Measurements from ENCODE around the gene MYBPC2.

The MYBPC2 gene

DNA sequence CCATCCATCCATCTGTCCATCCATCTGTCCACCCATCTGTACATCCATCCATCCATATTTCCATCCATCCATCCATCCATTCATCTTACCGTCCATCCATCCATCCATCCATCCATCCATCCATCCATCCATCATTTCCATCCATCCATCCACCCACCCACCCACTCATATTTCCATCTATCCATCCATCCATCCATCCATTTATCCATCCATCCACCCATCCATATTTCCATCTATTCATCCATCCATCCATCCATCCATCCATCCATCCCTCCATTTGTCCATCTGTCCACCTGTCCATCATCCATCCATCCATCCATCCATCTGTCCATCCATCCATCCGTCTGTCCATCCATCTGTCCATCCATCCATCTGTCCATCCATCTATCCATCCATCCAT is 23.3 kb downstream of the MYBPC2 start:
- H3K4me1 Mint-ChIP-seq, result peaks cover 8% of the 10 kb centered on the region
- no peak for DNase-seq
- H3K36me3 Mint-ChIP-seq (ENCODE audit: low read depth), result no peaks in the 10 kb centered on the region
- TF ChIP-seq, protein P1, sequence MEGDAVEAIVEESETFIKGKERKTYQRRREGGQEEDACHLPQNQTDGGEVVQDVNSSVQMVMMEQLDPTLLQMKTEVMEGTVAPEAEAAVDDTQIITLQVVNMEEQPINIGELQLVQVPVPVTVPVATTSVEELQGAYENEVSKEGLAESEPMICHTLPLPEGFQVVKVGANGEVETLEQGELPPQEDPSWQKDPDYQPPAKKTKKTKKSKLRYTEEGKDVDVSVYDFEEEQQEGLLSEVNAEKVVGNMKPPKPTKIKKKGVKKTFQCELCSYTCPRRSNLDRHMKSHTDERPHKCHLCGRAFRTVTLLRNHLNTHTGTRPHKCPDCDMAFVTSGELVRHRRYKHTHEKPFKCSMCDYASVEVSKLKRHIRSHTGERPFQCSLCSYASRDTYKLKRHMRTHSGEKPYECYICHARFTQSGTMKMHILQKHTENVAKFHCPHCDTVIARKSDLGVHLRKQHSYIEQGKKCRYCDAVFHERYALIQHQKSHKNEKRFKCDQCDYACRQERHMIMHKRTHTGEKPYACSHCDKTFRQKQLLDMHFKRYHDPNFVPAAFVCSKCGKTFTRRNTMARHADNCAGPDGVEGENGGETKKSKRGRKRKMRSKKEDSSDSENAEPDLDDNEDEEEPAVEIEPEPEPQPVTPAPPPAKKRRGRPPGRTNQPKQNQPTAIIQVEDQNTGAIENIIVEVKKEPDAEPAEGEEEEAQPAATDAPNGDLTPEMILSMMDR (IDR thresholded peaks at IDR 0.05), result no peak
- peaks cover 30% of the 10 kb centered on the region for H3K27me3 Mint-ChIP-seq (ENCODE audit: low read depth, poor library complexity)
- no peaks in the 10 kb centered on the region for H3K9me3 Mint-ChIP-seq
- no peak overlapping the region for H3K27ac Mint-ChIP-seq
- no peak overlapping the region for H3K4me3 Mint-ChIP-seq

DNA sequence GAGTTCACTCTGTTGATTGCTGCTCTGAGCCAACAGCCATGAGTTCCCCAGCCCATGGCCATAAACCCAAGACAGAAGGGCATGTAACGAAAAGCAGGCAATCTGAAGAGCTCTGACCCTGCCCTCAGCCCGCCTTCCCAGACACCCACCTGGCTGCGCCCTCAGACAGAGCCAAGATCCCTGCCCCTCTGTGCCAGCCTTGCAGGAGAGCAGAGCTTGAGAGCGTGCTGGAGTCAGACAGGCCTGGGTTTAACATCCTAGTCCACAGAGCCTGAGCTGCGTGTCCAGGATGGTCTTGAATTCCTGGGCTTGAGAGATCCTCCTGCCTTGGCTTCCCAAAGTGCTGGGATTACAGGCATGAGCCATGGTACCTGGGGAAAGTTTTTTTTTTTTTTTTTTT is 24.6 kb downstream of the MYBPC2 start:
- no peak overlapping the region for H3K27ac Mint-ChIP-seq
- no peaks in the 10 kb centered on the region for H3K9me3 Mint-ChIP-seq
- DNase-seq, result no peak
- H3K36me3 Mint-ChIP-seq (ENCODE audit: low read depth), result no peaks in the 10 kb centered on the region
- no peak overlapping the region for H3K4me3 Mint-ChIP-seq
- H3K27me3 Mint-ChIP-seq (ENCODE audit: low read depth, poor library complexity), result peaks cover 27% of the 10 kb centered on the region
- TF ChIP-seq, protein P1 (IDR thresholded peaks at IDR 0.05), result no peak
- H3K4me1 Mint-ChIP-seq, result peaks cover 13% of the 10 kb centered on the region

DNA sequence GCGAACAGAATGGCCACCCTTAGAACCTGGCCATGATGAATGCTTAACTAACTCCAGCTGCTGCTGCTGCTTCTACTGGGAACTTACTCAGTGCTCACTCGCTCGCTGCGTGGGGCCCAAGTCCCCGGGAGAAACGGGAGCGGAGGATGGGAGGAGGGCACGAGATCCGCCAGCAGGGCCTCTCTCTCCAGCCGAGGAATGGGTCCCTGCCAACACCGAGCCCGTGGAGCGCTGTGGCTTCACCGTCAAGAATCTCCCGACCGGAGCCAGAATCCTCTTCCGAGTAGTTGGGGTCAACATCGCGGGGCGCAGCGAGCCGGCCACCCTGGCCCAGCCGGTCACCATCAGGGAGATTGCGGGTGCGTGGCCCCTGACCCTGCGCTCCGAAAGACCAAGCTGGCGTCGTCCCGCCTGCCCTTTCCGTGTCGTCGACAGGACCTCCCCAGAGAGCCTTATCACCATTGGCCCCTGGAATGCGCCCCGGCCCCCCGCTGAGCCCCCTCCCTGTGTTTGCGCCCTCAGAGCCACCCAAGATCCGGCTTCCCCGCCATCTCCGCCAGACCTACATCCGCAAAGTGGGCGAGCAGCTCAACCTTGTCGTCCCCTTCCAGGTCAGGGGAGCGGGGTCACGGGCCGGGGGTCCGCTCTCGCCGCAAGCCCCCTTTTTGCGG is 25.8 kb downstream of the MYBPC2 start:
- Mint-ChIP-seq H3K4me1 (peaks cover 13% of the 10 kb centered on the region), H3K4me3 (no peak overlapping the region), H3K36me3 (ENCODE audit: low read depth) (no peaks in the 10 kb centered on the region), H3K9me3 (no peaks in the 10 kb centered on the region), H3K27ac (no peak overlapping the region), H3K27me3 (ENCODE audit: low read depth, poor library complexity) (peaks cover 26% of the 10 kb centered on the region)
- DNase-seq, result no peak
- TF ChIP-seq, protein P1 (IDR thresholded peaks at IDR 0.05), result no peak

DNA sequence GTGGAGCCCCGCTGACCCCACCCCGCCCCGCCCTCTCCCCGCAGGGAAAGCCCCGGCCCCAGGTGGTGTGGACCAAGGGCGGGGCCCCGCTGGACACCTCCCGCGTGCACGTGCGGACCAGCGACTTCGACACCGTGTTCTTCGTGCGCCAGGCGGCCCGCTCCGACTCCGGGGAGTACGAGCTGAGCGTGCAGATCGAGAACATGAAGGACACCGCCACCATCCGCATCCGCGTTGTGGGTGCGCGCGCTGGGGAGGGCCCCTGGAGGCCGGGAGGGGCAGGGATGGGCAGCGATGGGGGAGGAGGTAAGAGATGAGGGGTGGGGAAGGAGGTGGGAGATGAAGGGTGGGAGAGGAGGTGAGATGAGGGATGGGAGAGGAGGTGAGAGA is 26.4 kb downstream of the MYBPC2 start:
- H3K27me3 Mint-ChIP-seq (ENCODE audit: low read depth, poor library complexity), result peaks cover 26% of the 10 kb centered on the region
- peaks cover 13% of the 10 kb centered on the region for H3K4me1 Mint-ChIP-seq
- H3K36me3 Mint-ChIP-seq (ENCODE audit: low read depth), result no peaks in the 10 kb centered on the region
- H3K27ac Mint-ChIP-seq, result no peak overlapping the region
- no peaks in the 10 kb centered on the region for H3K9me3 Mint-ChIP-seq
- TF ChIP-seq, protein P1 (IDR thresholded peaks at IDR 0.05), result no peak
- DNase-seq, result no peak
- no peak overlapping the region for H3K4me3 Mint-ChIP-seq

DNA sequence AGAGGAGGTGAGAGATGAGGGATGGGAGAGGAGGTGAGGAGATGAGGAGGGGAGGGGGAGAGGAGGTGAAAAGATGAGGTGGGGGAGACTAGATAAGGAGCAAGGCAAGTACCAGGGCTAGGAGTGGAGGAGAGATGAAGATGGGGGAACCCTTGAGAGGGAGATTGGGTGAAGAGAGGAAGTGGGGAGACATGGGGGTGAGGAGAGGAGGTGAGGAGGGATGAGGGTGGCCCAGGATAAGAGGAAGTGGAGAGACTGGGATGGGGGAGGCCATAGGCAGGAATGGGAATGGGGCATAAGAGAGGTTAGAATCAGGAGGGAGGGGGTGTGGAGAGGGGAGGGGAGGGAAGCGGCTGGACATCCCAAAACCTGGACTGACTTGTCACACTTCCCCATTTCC is 26.9 kb downstream of the MYBPC2 start:
- TF ChIP-seq, protein P1 (IDR thresholded peaks at IDR 0.05), result no peak
- no peak overlapping the region for H3K4me3 Mint-ChIP-seq
- H3K27ac Mint-ChIP-seq, result no peak overlapping the region
- H3K27me3 Mint-ChIP-seq (ENCODE audit: low read depth, poor library complexity), result peaks cover 24% of the 10 kb centered on the region
- H3K4me1 Mint-ChIP-seq, result peaks cover 13% of the 10 kb centered on the region
- H3K9me3 Mint-ChIP-seq, result no peaks in the 10 kb centered on the region
- no peaks in the 10 kb centered on the region for H3K36me3 Mint-ChIP-seq (ENCODE audit: low read depth)
- DNase-seq, result no peak

DNA sequence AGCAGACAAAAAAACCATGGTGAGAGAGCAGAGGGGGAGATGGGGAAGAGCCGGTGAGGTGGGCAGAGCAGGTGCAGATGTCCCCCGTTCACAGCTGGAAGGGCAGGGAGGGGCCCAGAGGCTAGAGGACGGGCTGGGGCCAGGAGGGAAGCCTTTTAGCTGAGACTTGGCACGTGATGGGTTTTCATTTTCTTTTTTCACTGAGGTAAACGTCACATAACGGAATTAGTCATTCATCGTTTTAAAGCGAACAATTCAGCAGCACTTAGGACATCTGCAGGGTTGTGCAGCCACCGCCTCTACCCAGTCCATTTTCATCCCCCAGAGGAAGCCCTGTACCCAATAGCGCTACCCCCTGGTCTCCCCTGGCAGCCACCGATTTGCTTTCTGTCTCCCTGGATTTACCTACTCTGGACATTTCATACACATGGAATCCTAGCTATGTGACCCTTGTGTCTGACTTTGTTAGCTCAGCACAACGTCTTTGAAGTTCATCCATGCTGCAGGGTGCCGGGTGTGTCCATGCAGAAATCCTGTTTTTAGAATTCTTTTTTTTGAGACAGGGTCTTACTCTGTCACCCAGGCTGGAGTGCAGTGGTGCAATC is 27.6 kb downstream of the MYBPC2 start:
- peaks cover 22% of the 10 kb centered on the region for H3K27me3 Mint-ChIP-seq (ENCODE audit: low read depth, poor library complexity)
- peaks cover 13% of the 10 kb centered on the region for H3K4me1 Mint-ChIP-seq
- no peak for DNase-seq
- TF ChIP-seq, protein P1 (IDR thresholded peaks at IDR 0.05), result no peak
- H3K36me3 Mint-ChIP-seq (ENCODE audit: low read depth), result no peaks in the 10 kb centered on the region
- no peak overlapping the region for H3K27ac Mint-ChIP-seq
- no peaks in the 10 kb centered on the region for H3K9me3 Mint-ChIP-seq
- no peak overlapping the region for H3K4me3 Mint-ChIP-seq
